CD4-positive, alpha-beta T cell (primary cell): ENCODE measurements around the gene ZRSR2. TPM values are rescaled to one million over a fixed set of nuclear protein-coding genes. Genes with fewer than 3 reads are reported as not detected.
A peak's percentile ranks its signal among the peaks of the same experiment; 100 is the strongest.

Experiments used
- ATAC-seq: fragments of 200-7000 bp; cut with Tn5 transposase; one replicate; pipeline ENCODE4 v1.10.0; 2022; ENCODE audit warnings: mild to moderate bottlenecking; ENCODE audit not compliant: poor library complexity
- CTCF ChIA-PET: fragments of 350-600 bp; sonication (Branson Sonifier 250); formaldehyde crosslinking; loops from one replicate; lab custom pipeline; 2021; ENCODE audit warnings: antibody characterized with exemption, inconsistent platforms; lab: Charles Lee
- POLR2A ChIA-PET: fragments of 350-600 bp; sonication (Branson Sonifier 250); formaldehyde crosslinking; loops from one replicate; lab custom pipeline; 2021; ENCODE audit warnings: antibody characterized with exemption, inconsistent platforms; lab: Charles Lee
- DNase-seq, 14 experiments: peaks; one replicate each; pipeline ENCODE4 v3.0.0-alpha.2; 2013 to 2020; ENCODE audit warnings: mixed read lengths in 2 of 14
- H3K27ac ChIP-seq, 2 donors: one replicate each; pipeline versions ENCODE4 v1.5.1 to v1.7.0; 2013; ENCODE audit warnings: low read length in 2 of 2, low read depth in 1 of 2, mild to moderate bottlenecking in 1 of 2
- H3K27me3 ChIP-seq, 2 experiments: 1 replicate in 1 of 2; 2 replicates in 1 of 2; pipeline versions ENCODE4 v1.6.1 to v1.7.0; 2013; ENCODE audit warnings: low read length in 2 of 2, control low read depth in 1 of 2, mild to moderate bottlenecking in 1 of 2, moderate library complexity in 1 of 2; ENCODE audit not compliant: insufficient read depth in 2 of 2, control insufficient read depth in 1 of 2
- H3K36me3 ChIP-seq: one replicate; pipeline ENCODE4 v1.6.1; 2013; ENCODE audit warnings: low read length, control low read depth; ENCODE audit not compliant: insufficient read depth
- H3K4me1 ChIP-seq: one replicate; pipeline ENCODE4 v1.6.1; 2013; ENCODE audit warnings: low read length, control low read depth; ENCODE audit not compliant: insufficient read depth
- H3K4me3 ChIP-seq: one replicate; pipeline ENCODE4 v1.5.1; 2013; ENCODE audit warnings: mild to moderate bottlenecking, low read length, moderate library complexity
- H3K9me3 ChIP-seq, 2 experiments: 1 replicate in 1 of 2; 2 replicates in 1 of 2; pipeline versions ENCODE4 v1.6.1 to v1.7.0; 2013; ENCODE audit warnings: low read length in 2 of 2, mild to moderate bottlenecking in 2 of 2, control low read depth in 1 of 2, moderate library complexity in 1 of 2; ENCODE audit not compliant: control insufficient read depth in 1 of 2, insufficient read depth in 1 of 2
- H3K27ac Mint-ChIP-seq: one replicate; pipeline ENCODE4 v1.8.0; 2020; ENCODE audit warnings: mixed read lengths
- H3K27me3 Mint-ChIP-seq: one replicate; pipeline ENCODE4 v1.8.0; 2021; ENCODE audit warnings: mixed read lengths
- H3K36me3 Mint-ChIP-seq: one replicate; pipeline ENCODE4 v1.8.0; 2021; ENCODE audit warnings: low read depth, mixed read lengths
- H3K4me1 Mint-ChIP-seq: one replicate; pipeline ENCODE4 v1.8.0; 2021; ENCODE audit warnings: low read depth, mixed read lengths
- H3K4me3 Mint-ChIP-seq: one replicate; pipeline ENCODE4 v1.8.0; 2020; ENCODE audit warnings: mild to moderate bottlenecking, mixed read lengths
- H3K9me3 Mint-ChIP-seq: one replicate; pipeline ENCODE4 v1.8.0; 2020; ENCODE audit warnings: mixed read lengths
- intact Hi-C, 2 experiments: fragments of 100-400 bp; cut with DNase I in 1 of 2; cut with micrococcal nuclease in 1 of 2; formaldehyde crosslinking; loops; one replicate each; pipeline versions ENCODE4 v1.15.1 to v1.9.0; 2023 to 2025; cut with DNase I, micrococcal nuclease
- total RNA-seq, 174 experiments: library from RNA in 2 of 174; stranded (reverse) in 2 of 174; gene quantifications; one replicate each; pipeline ENCODE4 v1.2.3 and lab custom pipeline; 2021 to 2026
- TF ChIP-seq, protein P1 (sequence below): fragments of 200-600 bp; IDR thresholded peaks from one replicate; pipeline ENCODE4 v1.8.0; 2022; ENCODE audit warnings: antibody characterized with exemption, mild to moderate bottlenecking

Gene ZRSR2
- total RNA-seq, 2 experiments from 2014 or later, result 18.4 to 21.1 TPM

DNA sequence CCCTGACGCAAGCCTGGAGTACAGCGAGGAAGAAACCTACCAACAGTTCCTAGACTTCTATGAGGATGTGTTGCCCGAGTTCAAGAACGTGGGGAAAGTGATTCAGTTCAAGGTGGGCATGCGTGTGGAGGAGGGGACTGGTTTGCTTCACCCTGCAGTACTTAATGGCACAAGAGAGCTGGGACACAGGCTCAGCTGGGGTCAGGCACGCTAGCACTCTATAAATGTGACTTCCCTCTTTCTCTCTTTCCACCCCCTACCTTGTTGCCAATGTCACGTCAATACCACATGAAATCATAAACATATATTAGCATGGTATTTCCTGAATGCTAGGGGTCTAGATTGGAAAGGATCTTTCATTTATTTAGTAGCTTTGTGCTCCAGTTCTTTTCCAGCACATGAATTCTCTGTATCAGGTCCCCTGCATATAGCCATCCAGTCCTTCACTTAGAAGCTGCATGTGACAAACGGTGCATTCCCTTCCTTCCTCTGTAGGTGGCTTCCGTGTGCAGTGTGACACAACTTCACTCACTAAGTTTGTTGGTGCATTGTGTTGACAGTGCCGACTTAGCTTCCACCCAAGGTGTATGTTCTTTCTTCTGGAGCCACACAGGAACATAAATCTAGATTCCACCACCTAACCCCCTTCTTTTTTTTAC lies 25.6 kb downstream of the ZRSR2 start:
- DNase-seq, result peak in 9 of 14 experiments; percentile 1 to 63 (median 10)
- Mint-ChIP-seq H3K4me1 (peaks cover 31% of the 10 kb centered on the region), H3K4me3 (no peak overlapping the region), H3K27me3 (no peaks in the 10 kb centered on the region), H3K9me3 (no peaks in the 10 kb centered on the region), H3K36me3 (peaks cover 62% of the 10 kb centered on the region), H3K27ac (peak overlapping the region; percentile 81)
- H3K4me3 ChIP-seq, result no peak overlapping the region
- peaks cover 16% of the 10 kb centered on the region for H3K4me1 ChIP-seq
- TF ChIP-seq, protein P1, sequence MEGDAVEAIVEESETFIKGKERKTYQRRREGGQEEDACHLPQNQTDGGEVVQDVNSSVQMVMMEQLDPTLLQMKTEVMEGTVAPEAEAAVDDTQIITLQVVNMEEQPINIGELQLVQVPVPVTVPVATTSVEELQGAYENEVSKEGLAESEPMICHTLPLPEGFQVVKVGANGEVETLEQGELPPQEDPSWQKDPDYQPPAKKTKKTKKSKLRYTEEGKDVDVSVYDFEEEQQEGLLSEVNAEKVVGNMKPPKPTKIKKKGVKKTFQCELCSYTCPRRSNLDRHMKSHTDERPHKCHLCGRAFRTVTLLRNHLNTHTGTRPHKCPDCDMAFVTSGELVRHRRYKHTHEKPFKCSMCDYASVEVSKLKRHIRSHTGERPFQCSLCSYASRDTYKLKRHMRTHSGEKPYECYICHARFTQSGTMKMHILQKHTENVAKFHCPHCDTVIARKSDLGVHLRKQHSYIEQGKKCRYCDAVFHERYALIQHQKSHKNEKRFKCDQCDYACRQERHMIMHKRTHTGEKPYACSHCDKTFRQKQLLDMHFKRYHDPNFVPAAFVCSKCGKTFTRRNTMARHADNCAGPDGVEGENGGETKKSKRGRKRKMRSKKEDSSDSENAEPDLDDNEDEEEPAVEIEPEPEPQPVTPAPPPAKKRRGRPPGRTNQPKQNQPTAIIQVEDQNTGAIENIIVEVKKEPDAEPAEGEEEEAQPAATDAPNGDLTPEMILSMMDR, result peak; percentile 36
- peaks cover 46% of the 10 kb centered on the region for H3K36me3 ChIP-seq
- intact Hi-C loops, result no loop called here
- no peaks in the 10 kb centered on the region for H3K27me3 ChIP-seq
- ChIA-PET CTCF (interaction anchor here (0.7 to 1.9 kb wide), 7 partner anchors 8 to 78 kb away, joined by 3 to 6 read pairs (median 4); partner anchors contain the start of gene CA5B), POLR2A (interaction anchor here (1.2 to 1.3 kb wide), 3 partner anchors 26 to 78 kb away, joined by 4 to 8 read pairs (median 5); partner anchors contain the start of genes AP1S2, CA5B and ZRSR2)
- no peak overlapping the region for H3K27ac ChIP-seq
- ATAC-seq, result peak; percentile 80
- H3K9me3 ChIP-seq, result no peaks in the 10 kb centered on the region

DNA sequence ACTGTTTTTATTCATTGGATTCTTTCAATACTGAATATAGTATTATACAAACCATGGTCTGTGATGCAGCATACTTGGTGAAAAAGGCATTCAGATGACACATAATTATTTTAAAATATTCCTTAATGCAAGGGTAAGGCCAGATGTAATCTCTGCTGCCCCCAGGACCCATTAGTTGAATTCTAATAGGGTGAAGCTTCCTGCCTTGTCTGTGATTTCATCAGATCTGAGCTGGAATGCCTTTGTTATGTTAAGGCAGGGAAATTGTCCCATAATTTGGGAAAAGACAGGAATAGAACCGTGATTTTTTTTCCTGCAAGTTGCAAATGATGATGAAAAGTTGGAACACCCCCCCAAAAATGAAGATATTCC lies 26.1 kb downstream of the ZRSR2 start:
- H3K4me3 ChIP-seq, result no peak overlapping the region
- H3K27ac ChIP-seq, result peak overlapping the region in 1 of 2 donors; percentile 9
- no peaks in the 10 kb centered on the region for H3K27me3 Mint-ChIP-seq
- peak overlapping the region; percentile 81 for H3K27ac Mint-ChIP-seq
- peaks cover 48% of the 10 kb centered on the region for H3K36me3 ChIP-seq
- H3K9me3 ChIP-seq, result no peaks in the 10 kb centered on the region
- CTCF ChIA-PET, result interaction anchor here (1.1 to 1.9 kb wide), 6 partner anchors 9 to 78 kb away, joined by 3 to 6 read pairs (median 4); partner anchors contain the start of gene CA5B
- no peaks in the 10 kb centered on the region for H3K9me3 Mint-ChIP-seq
- no peak overlapping the region for H3K4me3 Mint-ChIP-seq
- TF ChIP-seq, protein P1, result no peak
- POLR2A ChIA-PET, result interaction anchor here (1.2 to 1.3 kb wide), 2 partner anchors 26 to 38 kb away, joined by 5 to 8 read pairs; partner anchors contain the start of genes AP1S2 and ZRSR2
- ATAC-seq (no peak), DNase-seq (no peak)
- intact Hi-C loops, result no loop called here
- H3K36me3 Mint-ChIP-seq, result peaks cover 63% of the 10 kb centered on the region
- H3K4me1 Mint-ChIP-seq, result peaks cover 31% of the 10 kb centered on the region
- H3K27me3 ChIP-seq, result no peaks in the 10 kb centered on the region
- peaks cover 16% of the 10 kb centered on the region for H3K4me1 ChIP-seq

DNA sequence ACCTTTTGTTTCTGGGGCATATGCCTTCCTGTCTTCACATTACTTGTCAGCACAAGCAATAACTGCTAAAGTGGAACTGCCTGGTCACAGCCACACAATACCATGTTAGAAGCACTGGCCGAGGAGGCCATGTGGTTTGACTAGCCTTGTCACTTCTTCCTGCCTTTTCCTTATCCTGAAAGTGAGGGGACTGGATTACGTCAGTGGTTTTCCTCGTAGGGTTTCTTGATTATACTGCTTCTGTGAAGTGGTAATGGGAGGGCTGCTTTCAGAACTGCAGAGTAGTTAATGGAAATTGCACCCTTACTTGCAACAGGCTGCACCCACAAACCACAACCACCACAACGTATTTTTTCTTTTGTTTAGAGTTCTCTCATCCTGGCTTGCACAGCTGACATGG lies 26.6 kb downstream of the ZRSR2 start:
- POLR2A ChIA-PET, result interaction anchor here (1.3 kb wide), 1 partner anchor 27 kb away, joined by 8 read pairs; the partner anchor contains the start of gene ZRSR2
- H3K4me1 Mint-ChIP-seq, result peaks cover 31% of the 10 kb centered on the region
- peaks cover 48% of the 10 kb centered on the region for H3K36me3 ChIP-seq
- DNase-seq (peak in 7 of 14 experiments; percentile 0 to 74 (median 14)), ATAC-seq (peak; percentile 69)
- H3K36me3 Mint-ChIP-seq, result peaks cover 66% of the 10 kb centered on the region
- intact Hi-C loops, result no loop called here
- TF ChIP-seq, protein P1, result no peak
- no peaks in the 10 kb centered on the region for H3K27me3 ChIP-seq
- CTCF ChIA-PET, result interaction anchor here (1.4 to 1.9 kb wide), 2 partner anchors 13 to 41 kb away, joined by 4 to 6 read pairs; no protein-coding TSS in a partner anchor
- H3K9me3 ChIP-seq, result no peaks in the 10 kb centered on the region
- peaks cover 16% of the 10 kb centered on the region for H3K4me1 ChIP-seq
- peak overlapping the region; percentile 81 for H3K27ac Mint-ChIP-seq
- peak overlapping the region; percentile 68 for H3K4me3 Mint-ChIP-seq
- no peak overlapping the region for H3K4me3 ChIP-seq
- H3K9me3 Mint-ChIP-seq, result no peaks in the 10 kb centered on the region
- no peaks in the 10 kb centered on the region for H3K27me3 Mint-ChIP-seq
- peak overlapping the region in 1 of 2 donors; percentile 9 for H3K27ac ChIP-seq
